HTERT RPE-1 (cell line): ENCODE measurements around the gene SERPINB1.
"Not testable (repeated sequence)": the region's sequence is repeated elsewhere in the genome, so short reads cannot be mapped to it uniquely, and the experiment has no call there.

Source experiments
- in situ Hi-C: fragments of 300-500 bp; cut with MboI; formaldehyde crosslinking; loops from 4 replicates; pipeline ENCODE4 v1.14.3; 2020; ENCODE audit warnings: low sequenced_read_pairs

Gene SERPINB1

GRCh38 chr6:2819115-2819514, 22.5 kb downstream of the SERPINB1 start:
- in situ Hi-C loops: no loop called here

GRCh38 chr6:2818593-2818992, 23.1 kb downstream of the SERPINB1 start:
- in situ Hi-C loops: no loop called here

GRCh38 chr6:2817903-2818443, 23.7 kb downstream of the SERPINB1 start:
- in situ Hi-C loops: no loop called here

- in situ Hi-C loops: no loop called here
Measured at GRCh38 chr6:2816158-2816557, 25.5 kb downstream of the SERPINB1 start.

GRCh38 chr6:2812695-2813094, 29.0 kb downstream of the SERPINB1 start:
- in situ Hi-C loops: no loop called here

GRCh38 chr6:2810092-2810671, 31.5 kb downstream of the SERPINB1 start:
- in situ Hi-C loops: no loop called here

GRCh38 chr6:2809015-2809414, 32.6 kb downstream of the SERPINB1 start:
- in situ Hi-C loops: no loop called here

GRCh38 chr6:2807342-2808090, 34.1 kb downstream of the SERPINB1 start:
- in situ Hi-C loops: no loop called here

GRCh38 chr6:2806644-2807043, 35.0 kb downstream of the SERPINB1 start:
- in situ Hi-C loops: no loop called here

- in situ Hi-C loops: no loop called here
Measured at GRCh38 chr6:2805031-2805430, 36.6 kb downstream of the SERPINB1 start.

- in situ Hi-C loops: no loop called here
Measured at GRCh38 chr6:2804516-2804915, 37.1 kb downstream of the SERPINB1 start.

GRCh38 chr6:2803731-2804429, 37.8 kb downstream of the SERPINB1 start:
- in situ Hi-C loops: no loop called here

- in situ Hi-C loops: no loop called here
Measured at GRCh38 chr6:2802521-2803060, 39.1 kb downstream of the SERPINB1 start.

- in situ Hi-C loops: not testable (repeated sequence)
Measured at GRCh38 chr6:2801687-2802086, 40.0 kb downstream of the SERPINB1 start.

GRCh38 chr6:2800552-2801316, 40.9 kb downstream of the SERPINB1 start:
- in situ Hi-C loops: no loop called here

- in situ Hi-C loops: no loop called here
Measured at GRCh38 chr6:2799936-2800527, 41.6 kb downstream of the SERPINB1 start.

GRCh38 chr6:2798586-2799134, 43.0 kb downstream of the SERPINB1 start:
- in situ Hi-C loops: no loop called here

- in situ Hi-C loops: no loop called here
Measured at GRCh38 chr6:2797564-2798031, 44.1 kb downstream of the SERPINB1 start.

- in situ Hi-C loops: no loop called here
Measured at GRCh38 chr6:2796861-2797260, 44.8 kb downstream of the SERPINB1 start.

- in situ Hi-C loops: no loop called here
Measured at GRCh38 chr6:2795956-2796355, 45.7 kb downstream of the SERPINB1 start.
